HG02571 (cell line): ENCODE results near the gene MYEOV.

ENCODE experiments used
- ATAC-seq: cut with Tn5 transposase; IDR thresholded peaks from one replicate; pipeline ENCODE4 v1.9.1; 2021; ENCODE audit warnings: mild to moderate bottlenecking, moderate library complexity; ENCODE audit not compliant: unreplicated experiment

MYEOV gene

DNA sequence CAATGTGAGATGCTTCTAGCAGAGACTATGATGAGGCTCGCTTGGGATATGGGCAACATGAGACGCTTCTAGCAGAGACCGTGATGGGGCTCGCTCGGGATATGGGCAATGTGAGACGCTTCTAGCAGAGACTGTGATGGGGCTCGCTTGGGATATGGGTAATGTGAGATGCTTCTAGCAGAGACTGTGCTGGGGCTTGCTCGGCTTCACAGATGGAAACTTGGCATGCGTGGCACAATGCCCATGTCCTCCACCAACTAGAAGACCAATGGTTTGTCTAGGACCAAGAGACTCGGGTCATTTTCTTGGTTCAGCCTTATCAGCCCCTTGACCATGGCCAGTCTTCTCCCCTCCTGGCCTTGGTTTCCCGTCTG lies 7.1 kb downstream of the MYEOV start:
- ATAC-seq: no peak

DNA sequence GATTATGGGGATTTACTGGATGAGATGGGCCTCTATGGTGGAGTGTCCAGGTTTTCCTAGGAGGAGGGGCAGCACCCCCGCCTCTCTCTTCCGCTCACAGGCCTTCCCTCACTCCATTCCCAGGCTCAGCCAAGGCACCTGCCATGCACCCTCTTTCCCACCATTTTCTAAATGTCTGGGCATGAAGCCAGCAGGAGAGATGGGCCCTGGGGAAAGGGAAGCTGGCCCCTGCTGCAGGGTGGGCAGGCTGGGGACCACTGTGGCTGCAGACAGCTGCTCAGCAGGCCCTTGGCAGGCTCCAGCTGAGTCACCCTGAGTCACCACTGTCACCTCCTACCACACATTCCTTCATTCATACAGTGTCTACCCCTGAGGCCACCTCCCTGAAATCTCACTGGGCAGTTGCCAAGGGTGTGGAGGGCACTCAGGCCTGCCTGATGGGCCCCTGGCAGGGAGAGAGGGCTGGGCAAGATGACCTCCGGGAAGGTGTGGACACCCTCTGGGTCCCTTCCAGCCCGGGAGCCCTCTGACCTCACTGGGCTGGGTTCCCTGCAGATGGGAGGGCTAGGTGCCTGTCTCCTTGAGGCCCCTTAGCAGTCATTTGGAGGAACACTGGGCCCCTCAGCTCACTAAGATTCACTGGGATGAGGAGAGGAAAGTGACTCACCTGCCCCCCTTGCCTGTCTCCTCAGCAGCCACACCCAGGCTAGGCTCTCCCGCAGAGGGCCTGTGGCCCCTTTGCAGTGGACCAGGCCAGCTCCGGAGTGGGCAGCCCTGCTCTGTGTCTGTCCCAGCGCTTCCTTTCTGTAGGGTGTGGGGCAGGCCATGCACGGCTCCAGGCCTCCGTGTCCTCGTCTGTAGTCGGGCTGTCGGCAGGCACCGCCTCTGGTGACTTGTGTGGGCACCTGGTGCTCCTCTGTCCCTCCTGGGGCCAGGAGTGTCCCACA lies 7.8 kb downstream of the MYEOV start:
- ATAC-seq: no peak

DNA sequence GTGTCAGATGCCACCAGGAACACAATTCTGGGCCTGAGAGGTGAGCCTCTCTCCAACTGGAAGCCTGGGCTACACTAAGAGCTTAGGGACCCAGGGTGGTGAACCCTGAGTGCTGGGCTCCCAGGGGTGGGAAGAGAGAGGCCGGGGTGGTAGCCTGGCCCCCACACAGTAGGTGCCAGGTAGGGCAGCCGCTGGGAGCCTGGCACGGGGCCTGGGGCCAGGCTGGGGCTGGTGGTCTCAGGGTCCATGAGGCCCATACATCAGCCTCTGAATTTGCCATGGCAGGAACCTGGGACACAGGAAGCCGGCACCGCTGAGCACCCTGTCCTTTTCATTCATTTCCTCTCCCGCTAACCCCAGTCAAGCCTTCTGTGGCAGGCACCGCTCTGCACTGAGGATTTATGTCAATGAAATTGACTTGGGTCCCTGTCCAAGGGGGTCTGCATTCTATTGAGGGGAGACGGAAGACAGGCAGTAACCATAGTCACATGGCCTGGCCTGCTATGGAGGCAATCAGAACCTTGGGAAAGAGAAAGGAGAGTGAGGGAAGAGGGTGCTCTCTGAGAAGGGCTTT lies 8.6 kb downstream of the MYEOV start:
- no peak for ATAC-seq

DNA sequence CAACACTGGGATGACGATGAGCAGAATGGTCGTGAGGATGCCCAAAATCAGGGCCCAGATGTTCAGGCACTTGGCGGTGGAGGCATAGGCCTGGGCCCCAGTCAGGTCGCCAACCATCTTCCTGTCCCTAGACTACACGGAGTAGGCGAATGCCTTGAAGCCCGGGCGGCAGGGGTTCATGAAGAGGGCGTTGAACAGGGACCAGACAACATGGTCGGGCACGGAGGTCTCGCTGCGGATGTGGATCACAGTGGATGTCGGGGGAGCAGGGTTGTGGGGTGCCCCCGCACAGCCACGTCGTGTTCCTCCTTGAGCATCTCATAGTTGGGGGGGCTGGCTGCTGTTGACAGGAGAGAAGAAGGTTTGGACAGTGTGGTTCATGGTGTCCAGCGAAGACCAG lies 9.5 kb downstream of the MYEOV start:
- no peak for ATAC-seq

DNA sequence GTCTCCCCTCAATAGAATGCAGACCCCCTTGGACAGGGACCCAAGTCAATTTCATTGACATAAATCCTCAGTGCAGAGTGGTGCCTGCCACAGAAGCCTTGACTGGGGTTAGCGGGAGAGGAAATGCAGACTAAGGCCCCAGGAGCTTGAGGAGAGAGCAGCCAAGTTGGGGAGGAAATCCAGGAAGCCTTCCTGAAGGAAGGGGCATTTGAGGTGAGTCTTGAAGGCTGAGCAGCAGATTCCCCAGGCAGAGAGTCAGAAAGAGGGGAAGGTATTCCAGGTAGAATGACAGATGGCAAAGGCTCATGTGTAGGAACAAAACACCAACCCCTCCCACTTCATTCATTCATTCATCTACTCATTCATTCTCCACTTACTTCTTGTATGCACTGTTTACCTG lies 10.3 kb downstream of the MYEOV start:
- ATAC-seq: no peak

DNA sequence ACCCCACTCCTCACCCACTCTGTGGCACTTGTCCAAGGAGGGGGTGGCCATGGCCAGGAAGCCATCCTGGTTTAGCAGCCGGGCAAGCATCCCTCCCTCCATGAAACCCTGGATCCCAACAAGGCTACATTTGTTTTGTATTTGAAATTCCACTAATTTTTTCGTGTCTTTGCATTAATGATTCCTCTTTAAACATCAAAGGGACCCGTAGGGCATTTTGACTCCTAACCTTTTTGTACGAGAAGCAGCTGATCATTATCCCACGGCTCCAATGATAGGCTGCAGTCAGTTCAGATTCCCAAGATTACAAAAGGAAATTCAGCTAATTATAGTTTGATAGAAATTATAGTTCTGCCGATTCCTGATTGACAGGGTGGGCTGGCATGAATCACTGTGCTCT lies 10.7 kb downstream of the MYEOV start:
- no peak for ATAC-seq

DNA sequence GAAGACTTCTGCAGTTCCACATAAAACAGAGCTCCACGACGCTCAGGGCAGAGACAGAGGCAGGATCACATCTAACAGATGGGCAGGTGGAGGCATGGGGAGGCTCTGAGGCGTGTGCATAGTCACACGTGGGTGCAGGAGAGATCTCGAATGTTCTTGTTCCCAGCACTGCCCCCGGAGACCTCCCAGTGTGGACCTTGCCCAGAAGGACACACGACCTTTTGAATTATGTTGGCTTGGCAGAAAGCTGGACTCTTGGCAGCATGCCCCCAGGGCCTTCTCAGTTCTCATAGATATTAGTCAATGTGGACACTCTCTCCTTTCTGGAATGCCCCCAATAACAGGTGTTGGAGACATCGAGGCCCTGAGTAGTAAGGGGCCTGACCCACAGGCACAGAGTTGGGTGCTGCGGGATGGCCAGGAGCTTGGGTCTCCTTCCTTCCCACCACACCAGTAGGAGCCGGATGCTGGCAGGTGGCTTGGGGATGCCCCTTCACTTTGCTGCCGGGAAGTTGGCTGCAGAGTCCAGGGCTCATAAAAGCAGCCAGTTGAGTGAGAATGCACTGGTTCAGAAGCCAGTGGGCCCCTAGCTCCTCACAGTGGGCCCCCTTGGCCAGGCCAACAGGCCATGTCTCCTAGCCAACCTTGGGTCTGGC lies 12.1 kb downstream of the MYEOV start:
- no peak for ATAC-seq

DNA sequence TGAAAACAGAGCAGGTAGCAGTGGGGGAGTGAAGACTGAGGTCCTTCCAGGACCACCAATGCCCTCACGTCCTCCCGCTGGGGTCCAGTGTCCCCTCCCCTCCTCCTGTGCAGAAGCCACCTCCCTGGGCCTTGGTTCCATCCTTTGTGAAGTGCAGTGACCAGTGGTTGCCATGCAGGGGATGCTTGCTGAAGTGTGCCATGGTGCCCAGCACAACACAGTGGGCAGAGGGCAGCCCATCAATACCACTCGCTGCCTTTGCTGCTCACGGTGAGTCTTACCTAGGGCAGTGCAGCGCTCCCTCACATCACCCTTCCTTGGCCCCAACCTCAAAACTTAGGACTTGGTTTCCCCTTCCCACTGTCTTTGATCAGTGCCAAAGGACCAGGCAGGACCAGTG lies 12.9 kb downstream of the MYEOV start:
- ATAC-seq: no peak

DNA sequence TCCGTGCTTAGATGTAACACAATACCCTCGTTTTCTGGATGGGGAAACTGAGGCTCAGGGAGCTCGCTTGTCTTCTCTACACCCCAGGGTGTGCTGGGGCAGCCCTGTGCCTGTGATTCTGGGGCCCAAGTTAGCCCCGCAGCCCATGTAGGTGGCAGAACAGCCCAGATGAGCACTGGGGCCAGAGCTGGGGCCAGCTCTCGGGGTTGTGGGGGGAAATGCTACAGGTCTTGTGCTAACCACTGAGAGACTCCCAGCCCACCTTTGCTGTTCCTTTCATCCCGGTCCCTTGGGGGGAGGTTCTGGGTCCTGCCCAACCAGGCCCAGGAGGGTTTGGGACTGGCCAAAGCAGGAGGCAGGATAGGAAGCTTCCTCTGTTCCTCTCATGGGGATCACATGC lies 13.5 kb downstream of the MYEOV start:
- no peak for ATAC-seq

DNA sequence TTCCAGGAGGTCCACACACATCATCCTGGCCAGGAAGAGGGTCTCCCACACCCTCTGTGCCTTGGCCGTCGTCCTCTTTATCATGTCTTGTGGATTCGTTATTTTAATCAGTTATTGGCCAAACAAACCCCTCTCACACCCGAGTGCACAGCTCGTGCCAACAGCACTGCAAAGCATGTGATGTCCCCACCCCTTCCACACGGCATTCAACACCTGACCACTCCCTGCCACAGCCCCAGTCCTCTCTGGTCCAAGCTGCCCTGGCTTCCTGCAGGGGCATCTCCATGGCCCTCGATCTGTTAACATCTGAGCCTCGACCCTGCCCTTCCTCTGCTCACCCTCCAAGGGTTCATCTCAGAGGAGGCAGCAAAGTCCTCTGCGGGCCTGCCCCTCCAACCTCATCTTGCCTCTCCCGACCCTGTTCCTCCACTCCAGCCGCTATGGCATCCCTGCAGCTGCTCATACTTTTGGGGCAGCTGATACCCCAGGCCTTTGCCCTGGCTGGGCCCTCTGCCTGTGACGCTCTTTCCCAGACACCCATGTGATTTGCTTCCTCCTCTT lies 14.0 kb downstream of the MYEOV start:
- ATAC-seq: no peak

DNA sequence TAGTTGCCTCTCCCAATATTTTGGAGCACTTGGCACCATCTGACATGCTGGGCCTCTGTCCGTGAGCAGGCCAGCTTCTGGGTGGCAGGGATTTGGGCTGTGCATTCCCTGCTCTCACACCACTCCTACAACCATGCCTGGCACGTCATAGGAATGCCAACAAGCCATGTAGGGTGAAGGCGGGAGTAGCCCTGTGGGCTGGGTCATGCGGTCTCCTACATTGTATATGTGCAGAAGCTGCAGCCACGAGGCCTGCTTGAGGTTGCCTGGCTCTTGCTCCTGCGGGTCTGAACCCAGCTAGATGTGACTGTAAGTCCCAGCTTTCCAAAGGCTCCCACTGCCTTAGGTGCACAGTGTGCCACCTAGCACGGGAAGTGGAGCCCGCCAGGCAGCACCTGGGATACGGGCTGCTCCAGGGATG lies 14.5 kb downstream of the MYEOV start:
- ATAC-seq: no peak

DNA sequence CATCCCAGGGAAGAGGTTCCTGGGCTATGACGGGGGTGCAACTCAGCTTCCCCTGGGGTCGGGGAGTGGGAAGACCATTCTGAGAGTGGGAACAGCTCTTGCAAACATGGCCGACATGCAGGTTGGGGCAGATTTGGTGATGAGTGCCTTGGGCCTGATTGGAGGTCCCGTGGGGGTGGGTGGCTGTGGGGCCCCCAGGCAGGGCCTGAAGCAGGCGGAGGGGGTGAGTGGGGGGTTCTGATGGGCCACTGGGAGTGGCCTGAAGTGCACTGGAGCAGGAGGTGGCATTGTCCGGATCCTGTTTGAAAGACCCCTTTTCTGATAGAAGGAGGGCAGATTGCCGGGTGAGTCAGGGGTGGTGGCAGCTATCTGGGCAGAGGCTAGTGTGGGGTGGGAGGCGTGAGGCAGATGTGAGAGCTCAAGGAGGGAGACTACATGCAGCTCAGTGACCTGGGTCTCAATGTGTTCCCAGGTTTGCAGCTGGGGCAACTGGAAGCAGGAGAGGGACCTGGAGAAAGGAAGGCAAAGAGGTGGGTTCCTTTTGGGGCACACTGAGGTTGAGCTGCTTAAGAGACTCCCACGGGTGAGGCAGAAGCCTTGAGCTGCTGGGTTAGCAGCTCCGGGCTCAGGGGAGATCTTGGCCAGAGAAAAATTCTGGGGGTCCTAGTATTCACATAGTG lies 15.1 kb downstream of the MYEOV start:
- no peak for ATAC-seq

DNA sequence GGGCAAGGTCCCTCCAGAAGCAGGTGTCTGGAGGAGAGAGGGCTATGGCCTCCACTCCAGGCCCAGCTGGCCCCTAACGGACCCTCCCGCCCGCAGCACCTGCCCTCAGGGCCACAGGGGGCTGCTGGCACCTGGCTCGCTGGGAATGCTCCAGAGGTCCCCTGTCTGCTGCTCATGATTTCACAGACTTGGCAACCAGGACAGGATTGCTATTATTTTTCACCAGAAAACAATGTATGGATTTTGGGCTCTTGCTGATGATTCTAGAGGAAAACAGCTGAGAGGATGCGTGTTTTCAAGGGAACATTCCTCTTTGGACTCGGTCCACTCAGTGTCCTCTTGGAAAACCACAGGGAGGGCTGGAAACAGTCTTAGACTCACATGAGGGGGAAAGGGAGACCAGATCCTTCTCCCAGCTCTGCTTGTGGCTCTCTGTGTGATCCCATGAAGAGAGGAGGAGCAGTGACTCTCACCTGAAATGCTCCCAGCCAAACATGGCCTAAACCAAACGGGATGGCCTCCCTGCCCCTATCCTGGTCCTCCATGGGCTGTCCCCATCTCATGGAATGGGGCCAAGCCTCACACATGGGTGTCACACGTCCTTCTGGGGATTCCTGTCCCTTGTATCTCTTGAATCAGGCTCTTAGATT lies 15.8 kb downstream of the MYEOV start:
- ATAC-seq: no peak

DNA sequence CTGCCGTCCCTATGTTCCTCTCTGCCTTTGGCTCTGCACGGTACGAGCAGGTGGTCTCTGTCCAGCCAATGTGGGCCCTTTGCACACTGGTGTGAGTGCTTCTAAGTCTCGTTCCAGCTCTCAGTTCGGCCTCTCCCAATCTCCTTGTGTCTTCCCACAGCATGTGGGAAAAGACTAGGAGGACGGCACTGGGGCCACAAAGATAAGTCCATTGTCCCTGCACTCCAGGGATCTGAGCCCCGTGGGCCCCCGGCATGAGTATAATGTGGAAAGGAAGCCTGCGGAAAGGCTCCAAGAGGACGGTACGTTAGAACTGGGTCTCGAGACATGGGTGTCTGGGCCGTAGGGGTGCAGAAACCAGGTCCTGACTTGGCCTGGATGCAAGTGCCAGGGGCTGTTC lies 16.4 kb downstream of the MYEOV start:
- no peak for ATAC-seq

DNA sequence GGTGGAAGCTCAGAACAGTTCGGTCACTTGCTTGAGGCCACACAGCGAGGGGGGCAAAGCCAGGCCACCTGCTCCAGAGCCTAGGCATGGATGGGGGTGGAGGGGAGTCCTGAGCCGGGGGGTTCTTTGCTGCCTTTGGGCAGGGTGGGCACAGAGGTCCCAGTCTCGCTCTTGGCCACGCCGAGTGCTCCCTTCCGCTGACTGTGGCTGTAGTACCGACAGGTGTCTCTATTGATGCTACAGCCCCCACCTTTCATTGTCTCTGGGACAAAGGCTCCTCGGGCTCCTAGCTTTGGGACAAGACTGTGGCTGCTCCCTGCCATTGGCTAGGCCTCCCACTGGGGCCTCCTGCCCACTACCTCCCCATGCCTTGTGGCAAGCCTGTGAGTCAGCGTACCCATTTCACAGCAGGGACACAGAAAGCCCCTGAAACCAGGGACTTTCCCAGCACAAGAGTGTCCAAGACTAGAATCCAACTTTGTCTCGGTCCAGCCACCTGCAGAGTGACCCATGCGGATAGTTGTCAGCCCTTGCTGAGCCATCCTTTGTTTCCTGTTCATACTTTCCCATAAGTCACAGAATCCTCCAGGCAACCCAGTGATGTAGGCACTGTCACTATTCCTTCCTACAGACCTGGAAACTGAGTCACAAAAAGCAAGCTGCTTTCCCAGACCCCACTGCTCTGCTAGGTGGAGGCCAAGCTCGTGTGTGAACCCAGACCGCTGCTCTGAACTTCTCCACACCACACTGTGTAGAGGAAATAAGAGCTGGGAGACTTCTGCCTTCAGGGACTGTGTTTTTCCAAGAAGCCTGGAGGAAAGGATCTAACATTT lies 17.2 kb downstream of the MYEOV start:
- no peak for ATAC-seq

DNA sequence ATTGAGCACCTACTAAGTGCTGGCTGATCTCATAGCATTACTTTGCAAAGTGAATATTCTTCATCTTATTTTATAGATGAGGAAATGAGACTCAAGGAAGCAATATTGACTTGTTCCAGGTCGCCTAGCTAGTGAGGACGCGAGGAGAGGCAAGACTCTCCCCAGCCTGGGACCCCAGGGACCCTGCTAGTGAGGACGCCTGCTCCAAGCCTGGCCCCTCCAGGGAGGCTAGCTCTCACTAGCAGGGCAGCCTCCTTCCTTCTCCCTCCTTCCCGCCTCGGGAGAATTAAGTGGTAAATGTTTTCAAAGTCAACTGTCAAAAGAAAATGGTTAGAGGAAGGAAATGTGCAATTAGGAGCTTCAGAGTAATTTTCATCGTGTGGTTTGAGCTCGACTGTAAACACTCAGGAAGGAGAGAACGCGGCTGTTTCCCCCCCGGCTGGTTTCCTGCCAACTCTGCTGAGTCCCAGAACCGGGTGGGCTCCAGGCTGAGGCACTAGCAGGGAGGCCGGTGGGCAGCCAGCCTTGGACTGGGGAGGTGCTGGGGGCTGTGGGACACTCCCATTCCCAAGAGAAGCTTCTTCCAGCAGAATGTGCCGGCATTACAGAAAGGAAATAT lies 17.9 kb downstream of the MYEOV start:
- no peak for ATAC-seq

DNA sequence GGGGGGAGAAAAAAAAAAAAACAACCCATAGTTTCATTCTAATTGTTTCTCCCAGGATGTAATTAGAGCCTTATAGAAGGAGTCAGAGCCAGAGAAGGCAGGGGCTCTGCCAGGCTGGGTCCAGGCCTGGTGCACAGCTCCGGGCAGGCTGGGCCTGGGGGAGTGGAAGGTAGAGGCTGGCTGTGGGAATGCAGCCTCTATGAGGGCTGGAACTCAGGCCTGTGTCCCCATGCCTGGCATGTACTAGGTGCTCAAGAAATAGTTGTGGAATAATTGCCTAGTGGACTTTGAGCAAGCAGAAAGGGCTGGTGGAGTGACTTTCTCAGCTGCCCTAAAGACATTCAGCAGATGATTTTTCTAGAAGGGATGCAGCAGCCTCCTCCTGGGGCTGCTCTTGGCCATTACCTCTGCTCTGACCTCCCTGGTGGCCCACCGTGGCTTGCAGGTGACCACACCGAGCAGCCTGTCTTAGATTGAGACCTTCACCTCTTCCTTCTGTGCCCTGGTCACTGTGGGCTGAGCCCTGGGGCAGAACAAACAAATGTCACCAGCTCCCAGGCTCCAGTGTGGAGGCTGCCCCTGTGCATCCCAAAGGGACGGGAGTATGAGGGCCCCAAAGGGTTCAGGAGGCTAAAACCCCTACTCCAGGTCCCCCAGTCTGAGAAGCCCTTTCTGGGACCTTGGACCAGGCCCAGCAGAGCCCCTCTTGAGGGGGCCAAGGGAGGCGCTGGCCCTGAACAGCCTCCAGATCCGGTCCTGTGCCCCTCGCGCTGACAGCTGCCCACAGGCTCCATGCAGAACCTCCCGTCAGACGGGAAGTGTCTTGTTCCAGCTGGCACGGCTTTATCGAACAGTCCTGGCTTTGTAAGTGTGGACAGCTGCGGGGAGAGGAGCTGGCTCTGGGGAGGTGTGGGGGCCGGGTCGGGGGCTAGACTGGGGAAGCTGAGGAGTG lies 18.8 kb downstream of the MYEOV start:
- ATAC-seq: no peak

DNA sequence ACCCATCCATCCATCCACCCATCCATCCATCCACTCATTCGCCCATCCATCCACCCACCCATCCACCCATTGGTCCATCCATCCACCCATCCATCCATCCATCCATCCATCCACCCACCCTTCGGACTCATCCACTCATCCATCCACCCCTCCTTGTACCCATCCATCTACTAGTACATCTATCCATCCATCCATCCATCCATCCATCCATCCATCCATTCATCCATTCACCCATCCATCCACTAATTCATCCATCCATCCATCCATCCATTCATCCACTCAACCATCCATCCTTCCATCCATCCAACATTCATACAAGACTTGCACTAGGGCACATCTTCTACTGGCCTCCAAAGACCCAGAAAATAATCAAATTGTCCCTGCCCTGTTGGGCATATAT lies 20.0 kb downstream of the MYEOV start:
- ATAC-seq: no peak
